Measurements from ENCODE around the gene BAHCC1.
A peak's percentile ranks its signal among the peaks of the same experiment; 100 is the strongest.
"Not testable (repeated sequence)": the region's sequence is repeated elsewhere in the genome, so short reads cannot be mapped to it uniquely, and the experiment has no call there.

Gene BAHCC1

GRCh38 chr17:81414756-81415516 lies 19.7 kb downstream of the BAHCC1 start:
- DNase-seq = no peak

- DNase-seq = no peak
Measured at GRCh38 chr17:81415681-81416080, 20.4 kb downstream of the BAHCC1 start.

DNA sequence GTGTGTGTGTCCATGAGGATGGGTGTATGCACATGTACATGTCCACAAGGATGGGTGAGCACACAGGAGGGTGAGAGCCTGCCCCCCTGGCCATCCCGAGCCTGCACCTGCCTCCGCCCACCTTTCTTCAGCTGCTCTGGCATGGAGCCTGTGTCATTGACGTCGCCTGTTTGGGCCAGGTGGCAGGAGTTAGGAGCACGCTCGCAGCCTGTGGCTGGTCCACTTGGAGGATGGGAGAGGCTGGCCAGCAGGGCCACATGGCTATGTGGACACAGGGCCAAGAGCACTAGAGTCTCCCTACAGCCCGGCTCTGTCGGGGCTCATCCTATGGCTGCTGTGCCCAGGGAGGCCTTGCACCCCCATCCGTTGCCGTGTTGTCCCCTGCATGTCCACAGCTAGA lies 21.4 kb downstream of the BAHCC1 start:
- DNase-seq = peak; percentile 68

DNA sequence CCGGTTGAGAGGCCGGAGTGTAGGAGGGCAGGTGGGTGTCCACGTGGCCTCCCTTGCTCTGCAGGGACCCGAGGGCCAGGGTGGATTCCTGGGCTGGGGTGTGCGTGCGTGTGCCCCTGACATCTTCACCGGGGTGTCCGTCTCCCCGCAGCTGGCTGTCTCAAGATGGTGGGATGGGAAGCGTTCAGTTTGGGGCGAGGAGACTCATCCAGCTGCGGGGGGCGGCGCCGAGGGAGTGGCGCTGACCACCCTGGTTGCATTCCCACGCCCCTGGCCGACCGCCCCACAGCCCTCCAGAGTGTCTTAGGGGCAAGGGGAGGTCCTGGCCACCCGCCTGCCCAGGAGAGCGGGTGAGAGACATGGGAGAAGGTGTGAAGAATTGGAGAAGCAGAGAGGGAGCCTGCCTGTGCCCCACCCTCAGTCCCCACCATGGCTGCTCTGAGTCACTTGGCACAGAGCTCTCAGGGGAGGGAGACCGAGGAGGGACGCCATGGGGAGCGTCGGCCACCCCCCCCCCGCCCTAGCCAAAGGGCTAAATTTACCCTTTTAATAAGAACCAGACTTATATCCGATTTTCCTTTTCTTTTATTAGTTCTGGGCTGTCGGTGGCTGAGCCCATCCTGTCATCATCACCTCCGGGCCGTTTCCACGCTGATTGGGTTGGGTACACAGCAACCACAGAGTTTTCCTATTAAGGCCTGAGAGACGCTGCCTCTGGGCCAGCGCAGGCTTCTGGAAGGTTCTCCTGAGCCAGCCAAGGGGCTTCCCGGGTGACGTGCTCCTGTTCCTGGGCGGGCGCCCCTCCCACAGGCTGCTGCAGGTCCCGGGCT lies 22.0 kb downstream of the BAHCC1 start:
- DNase-seq = no peak

DNA sequence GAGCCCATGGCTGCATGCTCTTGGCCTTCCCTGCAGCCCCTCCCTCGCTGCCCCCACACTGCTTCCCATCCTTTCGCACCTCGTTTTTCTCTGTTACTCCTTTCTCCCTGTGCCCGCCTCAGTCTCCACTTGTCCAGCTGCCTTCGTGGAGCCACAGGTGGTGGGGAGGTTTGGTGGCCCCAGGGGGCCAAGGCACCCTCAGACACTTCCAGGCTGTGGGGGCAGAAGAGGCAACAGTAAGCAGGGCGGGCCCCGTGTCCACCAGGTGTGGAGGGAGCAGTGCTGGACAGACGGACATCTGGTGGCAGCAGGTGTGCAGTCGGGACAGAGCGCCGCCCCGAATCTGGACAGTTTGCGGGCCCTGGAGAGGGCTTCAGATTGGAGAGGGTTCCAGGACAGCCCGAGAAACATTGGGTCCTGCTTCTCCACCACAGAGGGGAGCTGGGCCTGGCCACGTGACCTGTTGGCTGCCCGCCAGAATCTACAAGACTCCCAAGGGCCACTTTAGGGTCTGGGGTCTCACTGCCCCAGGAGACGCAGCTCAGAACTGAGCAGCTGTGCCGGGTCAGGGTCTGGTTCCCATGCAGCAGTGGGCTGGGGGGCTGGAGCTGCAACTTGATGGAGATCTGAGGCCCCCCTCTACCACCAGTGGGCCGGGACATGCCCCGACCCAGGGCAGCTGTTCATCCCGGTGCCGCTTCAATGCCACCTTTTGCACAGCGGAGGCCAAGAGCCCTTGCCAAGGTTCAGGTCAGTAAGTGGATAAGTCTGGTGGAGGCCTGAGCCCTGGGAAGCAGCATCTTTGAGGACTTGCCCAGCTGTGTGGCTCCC lies 22.8 kb downstream of the BAHCC1 start:
- DNase-seq = no peak

- no peak for DNase-seq
Measured at GRCh38 chr17:81418710-81419318, 23.6 kb downstream of the BAHCC1 start.

DNA sequence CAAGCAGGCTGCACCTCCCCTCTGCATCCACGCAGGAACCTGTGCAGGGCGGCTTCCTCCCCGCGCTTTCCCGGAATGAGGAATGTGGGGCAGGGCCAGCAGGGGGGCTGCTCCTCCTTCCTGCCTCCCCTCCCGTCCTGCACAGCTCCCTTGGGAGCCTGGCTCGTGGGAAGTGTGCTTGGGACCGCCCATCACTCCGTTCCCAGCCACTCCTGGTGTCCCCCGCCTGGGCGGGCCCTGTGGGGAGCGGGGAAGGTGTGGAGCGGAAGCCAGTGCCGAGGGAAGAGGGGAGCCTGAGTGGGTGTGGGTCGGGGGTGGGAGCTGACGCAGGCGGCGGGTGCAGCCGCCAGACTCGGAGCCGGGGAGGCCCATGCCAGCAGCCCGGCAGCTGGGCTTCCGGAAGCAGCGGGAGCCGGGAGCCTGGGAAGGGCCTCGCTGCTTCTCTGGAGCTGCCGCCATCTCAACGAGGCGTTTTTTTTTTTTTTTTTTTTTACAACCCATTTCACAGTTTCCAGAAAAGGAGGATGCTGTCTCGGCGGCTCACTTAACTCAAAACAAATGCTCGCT lies 24.1 kb downstream of the BAHCC1 start:
- DNase-seq = peak; percentile 70

- no peak for DNase-seq
Measured at GRCh38 chr17:81419886-81420768, 24.9 kb downstream of the BAHCC1 start.

GRCh38 chr17:81420769-81421462 lies 25.7 kb downstream of the BAHCC1 start:
- DNase-seq = peak; percentile 22

DNA sequence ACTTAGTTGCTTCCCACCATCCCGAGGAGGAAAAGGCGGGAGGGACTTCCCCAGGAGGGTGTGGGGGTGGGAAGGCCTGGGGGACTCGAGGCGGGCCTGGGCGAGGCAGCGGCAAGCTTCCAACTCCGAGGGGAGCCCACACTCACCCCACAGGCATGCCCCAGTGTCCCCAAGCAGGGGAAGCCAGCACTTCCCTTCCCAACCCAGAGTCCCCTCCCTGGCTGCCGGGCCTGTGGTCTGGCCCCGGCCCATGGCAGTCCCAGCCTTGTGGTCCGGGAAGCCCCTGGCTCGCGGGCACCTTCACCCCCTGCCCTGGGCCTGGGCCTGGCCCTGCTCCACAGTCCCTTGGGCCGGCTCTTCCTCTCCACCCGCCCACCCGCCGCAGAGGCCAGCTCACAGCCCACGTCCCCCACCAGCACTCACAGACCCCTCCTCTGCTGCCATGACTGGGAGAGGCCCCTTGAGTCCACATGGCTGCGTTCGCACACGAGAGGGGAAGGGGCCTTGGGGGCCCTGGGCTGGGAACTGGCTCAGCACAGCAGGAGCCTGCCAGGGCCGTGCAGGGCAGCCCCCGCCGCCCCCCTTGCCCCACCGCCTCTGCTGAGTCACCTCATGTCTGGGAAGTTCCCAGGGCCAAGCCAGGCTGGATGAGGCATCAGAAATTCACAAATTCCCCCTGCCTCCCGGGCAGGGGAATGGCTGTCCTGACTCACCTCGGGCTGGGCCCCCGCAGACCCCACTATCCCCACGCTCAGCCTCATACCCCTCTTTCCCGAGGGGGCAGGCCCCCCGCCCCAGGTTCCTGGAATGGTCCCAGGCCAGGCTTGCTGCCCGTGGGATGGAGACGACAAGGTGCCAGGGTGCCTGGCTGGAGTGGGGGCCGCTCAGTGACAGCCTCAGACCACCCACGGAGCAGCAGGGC lies 27.8 kb downstream of the BAHCC1 start:
- DNase-seq = no peak

DNA sequence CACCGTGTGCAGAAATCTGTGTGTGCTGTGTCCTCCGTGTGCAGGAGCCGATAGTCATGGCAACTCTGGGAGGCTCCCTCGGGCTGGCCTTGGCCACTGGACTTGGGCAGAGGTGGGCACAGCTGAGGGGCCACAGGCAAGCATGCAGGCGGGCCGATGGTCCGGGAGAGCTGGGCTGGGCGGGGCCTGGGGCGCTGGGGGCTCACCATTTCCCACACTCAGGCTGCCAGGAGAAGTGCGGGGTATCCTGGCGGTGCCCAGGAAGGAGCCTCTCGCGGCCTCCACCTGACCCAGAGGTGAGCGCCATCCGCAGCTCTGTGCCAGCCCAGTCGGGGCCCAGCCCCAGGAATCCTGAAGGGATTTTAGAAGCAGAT lies 28.4 kb downstream of the BAHCC1 start:
- no peak for DNase-seq

GRCh38 chr17:81424151-81425017 lies 29.1 kb downstream of the BAHCC1 start:
- no peak for DNase-seq

DNA sequence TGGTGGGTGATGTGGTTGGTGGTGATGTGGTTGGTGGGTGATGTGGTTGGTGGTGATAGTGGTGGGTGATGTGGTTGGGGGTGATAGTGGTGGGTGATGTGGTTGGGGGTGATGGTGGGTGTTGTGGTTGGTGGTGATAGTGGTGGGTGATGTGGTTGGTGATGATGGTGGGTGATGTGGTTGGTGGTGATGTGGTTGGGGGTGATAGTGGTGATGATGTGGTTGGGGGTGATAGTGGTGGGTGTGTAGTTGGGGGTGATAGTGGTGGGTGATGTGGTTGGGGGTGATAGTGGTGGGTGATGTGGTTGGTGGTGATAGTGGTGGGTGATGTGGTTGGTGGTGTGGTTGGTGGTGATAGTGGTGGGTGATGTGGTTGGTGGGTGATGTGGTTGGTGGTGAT lies 29.8 kb downstream of the BAHCC1 start:
- DNase-seq = not testable (repeated sequence)

GRCh38 chr17:81425716-81426392 lies 30.6 kb downstream of the BAHCC1 start:
- DNase-seq = not testable (repeated sequence)

DNA sequence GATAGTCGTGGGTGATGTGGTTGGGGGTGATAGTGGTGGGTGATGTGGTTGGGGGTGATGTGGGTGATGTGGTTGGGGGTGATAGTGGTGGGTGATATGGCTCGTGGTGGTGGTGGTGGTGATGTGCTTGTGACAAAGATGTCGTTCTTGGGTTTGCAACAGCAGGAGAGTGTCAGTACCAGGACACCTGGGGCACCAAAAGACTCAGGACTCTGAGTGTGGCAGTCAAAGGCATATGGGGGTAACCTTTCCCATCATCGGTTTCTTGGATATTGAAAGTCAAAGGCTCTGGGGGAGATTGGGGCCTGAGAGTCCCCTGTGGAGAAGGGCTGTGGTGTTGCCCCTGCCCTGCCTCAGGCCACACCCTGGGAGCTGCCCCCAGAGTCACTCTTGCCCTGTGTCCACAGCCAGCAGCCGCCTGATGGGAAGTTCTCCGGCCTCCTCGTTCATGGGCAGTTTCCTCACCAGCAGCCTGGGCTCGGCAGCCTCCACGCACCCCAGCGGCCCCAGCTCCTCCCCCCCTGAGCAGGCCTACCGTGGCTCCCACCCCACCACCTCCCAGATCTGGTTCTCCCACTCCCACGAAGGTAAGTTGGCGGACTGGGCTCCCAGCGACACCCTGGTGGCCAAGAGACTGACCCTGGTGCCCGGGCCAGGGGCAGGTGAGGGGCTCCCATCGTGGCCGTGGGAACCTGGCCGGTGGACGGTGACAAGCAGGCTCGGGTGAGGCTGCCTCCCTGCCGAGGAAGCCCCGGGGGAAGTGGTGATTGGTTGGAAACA lies 31.3 kb downstream of the BAHCC1 start:
- no peak for DNase-seq

DNA sequence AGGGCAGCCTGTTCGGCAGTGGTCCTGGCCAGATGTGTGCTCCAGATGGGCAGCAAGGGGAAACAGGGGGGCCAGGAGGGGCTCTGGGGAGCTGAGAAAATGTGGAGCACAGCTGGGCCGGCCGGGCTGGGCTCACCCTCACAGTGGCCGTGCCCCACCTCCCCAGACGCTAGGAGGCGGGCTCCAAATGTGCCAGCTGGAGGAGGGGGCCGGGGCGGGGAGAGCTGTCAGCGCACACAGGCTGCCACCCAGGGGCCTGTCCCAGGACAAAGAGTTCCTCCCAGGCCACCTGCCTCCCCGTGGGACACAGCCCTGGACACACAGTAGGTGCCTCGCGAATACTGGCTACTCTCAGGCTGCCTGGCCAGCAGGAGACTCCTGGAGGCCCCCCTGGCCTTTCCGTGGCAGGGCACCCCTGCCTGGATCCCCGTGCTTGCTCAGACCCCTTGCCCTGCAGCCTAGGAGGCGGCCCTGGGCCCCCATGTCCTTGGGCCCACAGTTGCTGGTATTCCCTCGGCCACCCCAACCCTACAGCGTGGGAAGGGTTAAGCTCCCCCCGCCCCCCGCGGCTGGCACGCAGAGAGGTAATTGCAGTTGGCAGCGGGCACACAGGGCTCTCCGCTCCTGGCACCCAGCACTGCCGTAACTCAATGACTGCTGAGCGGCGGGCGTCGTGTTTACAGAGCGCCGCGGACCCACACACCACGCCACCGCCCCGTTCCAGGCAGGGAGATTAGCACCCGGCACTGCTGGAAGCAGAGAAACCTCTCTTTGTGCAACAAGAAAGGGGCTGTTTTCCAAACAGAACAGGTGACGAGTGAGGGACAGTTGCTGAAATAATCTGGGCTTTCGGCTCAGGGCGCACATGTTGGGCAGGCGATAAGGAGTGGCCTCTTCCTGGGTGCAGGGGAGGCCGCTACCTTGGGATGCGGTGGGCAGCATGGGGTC lies 32.2 kb downstream of the BAHCC1 start:
- DNase-seq = peak; percentile 86
